ENCODE data around the gene SAYSD1. TPM values are rescaled to one million over a fixed set of nuclear protein-coding genes. Genes with fewer than 3 reads are reported as not detected.

Gene SAYSD1
- total and polyA plus RNA-seq, 9 of the 15 experiments (the other 6 are each of a cell fraction or from before 2014, with no cell fraction given), result 3.5 to 19.1 (median 12.4) TPM

- TF ChIP-seq CEBPZ (IDR thresholded peaks at IDR 0.05; ENCODE audit: borderline replicate concordance, low read depth, low read length) (no peak), MTA1 (IDR thresholded peaks at IDR 0.05; ENCODE audit: borderline replicate concordance) (no peak), CREB3 (tag; conservative IDR thresholded peaks at IDR 0.05; ENCODE audit: low read depth) (no peak)
Measured at GRCh38 chr6:39065561-39065960, 49.4 kb downstream of the SAYSD1 start (continued).

DNA sequence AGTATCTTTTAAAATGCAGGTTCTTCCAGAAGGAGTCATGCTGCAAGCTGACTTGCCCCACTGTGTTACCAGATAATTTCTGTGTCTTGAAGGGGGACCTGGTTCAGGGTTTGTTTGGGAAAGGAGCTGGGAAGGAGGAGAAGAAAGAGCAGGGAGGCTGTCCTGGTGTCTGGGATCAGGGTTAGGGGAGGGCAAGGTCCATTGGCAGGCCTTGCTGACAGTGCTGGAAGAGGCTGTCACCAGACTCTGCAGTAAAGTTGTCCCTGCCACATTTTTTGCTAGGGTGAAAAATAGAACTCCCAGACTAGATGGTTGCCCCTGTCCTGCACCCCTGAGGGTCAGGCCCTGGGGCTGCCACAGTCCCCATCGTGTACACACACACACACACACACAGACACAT is 51.5 kb downstream of the SAYSD1 start:
- no peaks in the 10 kb centered on the region for H3K4me1 ChIP-seq (replicated peaks in 1 of 2; ENCODE audit: control insufficient read depth in 2 of 2, insufficient read depth in 2 of 2, low read length in 2 of 2)
- no peak overlapping the region for H3K4me2 ChIP-seq (ENCODE audit: insufficient read depth, low read length)
- BruUV-seq (replicated peaks), result no TSS peak
- ChIA-PET POLR2A (no interaction called here), CTCF (ENCODE audit: low intra/inter-chr PET ratio) (no interaction called here)
- in situ Hi-C loops (cut with MboI), result no loop called here
- H3K9ac ChIP-seq (ENCODE audit: insufficient read depth in 1 of 2, low read depth in 2 of 2, low read length in 2 of 2), result no peak overlapping the region; a peak in 1 of 4 replicates
- H4K20me1 ChIP-seq (replicated peaks; ENCODE audit: control insufficient read depth, insufficient read depth, low read length), result peaks cover 14% of the 10 kb centered on the region
- H2AFZ ChIP-seq (ENCODE audit: low read depth, low read length), result no peak overlapping the region
- ATAC-seq (no peak), DNase-seq (ENCODE audit: extremely low read depth in 1 of 4, low spot score in 3 of 4) (no peak), FAIRE-seq (no peak)
- H3K9me3 ChIP-seq (replicated peaks; ENCODE audit: control insufficient read depth, insufficient read depth, low read depth, low read length), result no peaks in the 10 kb centered on the region
- no peak overlapping the region for H3K4me3 ChIP-seq
- TF ChIP-seq NR2F6 (CRISPR knock-in tag; IDR thresholded peaks at IDR 0.05) (no peak), SAFB (IDR thresholded peaks at IDR 0.05; ENCODE audit: borderline replicate concordance, low read depth, low read length) (no peak)
- 0% methylated on average over 1 of the region's 1 CpG for WGBS (ENCODE audit: insufficient coverage, low coverage, missing lambda C conversion rate)
- H3K79me2 ChIP-seq (ENCODE audit: control insufficient read depth, insufficient read depth, low read length), result no peaks in the 10 kb centered on the region
- no peaks in the 10 kb centered on the region for H3K9me1 ChIP-seq (ENCODE audit: control insufficient read depth, insufficient read depth, low read length)
- peaks cover 46 to 83% of the 10 kb centered on the region in 2 experiments for H3K27me3 ChIP-seq (ENCODE audit: control insufficient read depth in 2 of 2, insufficient read depth in 2 of 2, low read length in 2 of 2)
- intact Hi-C loops (cut with micrococcal nuclease), result no loop called here
- H3K36me3 ChIP-seq (ENCODE audit: control insufficient read depth, insufficient read depth, low read length), result no peaks in the 10 kb centered on the region
- H3K27ac ChIP-seq (ENCODE audit: extremely low read depth, low read depth, low read length), result no peak overlapping the region
